ENCODE measurements around the gene TYSND1.

The TYSND1 gene

GRCh38 chr10:70118196-70118595, 28.3 kb downstream of the TYSND1 start:
- Histone ChIP-seq H3K27ac (no peak overlapping the region), H2AFZ (ENCODE audit: low read depth) (no peak overlapping the region), H3K4me2 (no peak overlapping the region), H3K27me3 (ENCODE audit: insufficient read depth, low read depth) (no peaks in the 10 kb centered on the region), H3K9ac (no peak overlapping the region), H3K36me3 (ENCODE audit: insufficient read depth) (no peaks in the 10 kb centered on the region), H3K79me2 (ENCODE audit: insufficient read depth, low read depth) (no peaks in the 10 kb centered on the region), H3K4me3 (IDR thresholded peaks at IDR 0.05; ENCODE audit: insufficient read depth, low read depth, low read length) (no peak overlapping the region), H3K4me1 (ENCODE audit: low read depth, poor library complexity, severe bottlenecking) (no peaks in the 10 kb centered on the region), H4K20me1 (ENCODE audit: insufficient read depth) (no peaks in the 10 kb centered on the region)
- no peak for TF ChIP-seq CTCF (conservative IDR thresholded peaks at IDR 0.05; ENCODE audit: low read depth, low read length)

GRCh38 chr10:70117646-70118045, 28.9 kb downstream of the TYSND1 start:
- no peak for TF ChIP-seq CTCF (conservative IDR thresholded peaks at IDR 0.05; ENCODE audit: low read depth, low read length)
- no peak overlapping the region for H3K27ac ChIP-seq
- no peaks in the 10 kb centered on the region for H3K79me2 ChIP-seq (ENCODE audit: insufficient read depth, low read depth)
- H3K36me3 ChIP-seq (ENCODE audit: insufficient read depth), result no peaks in the 10 kb centered on the region
- no peak overlapping the region for H3K4me3 ChIP-seq (IDR thresholded peaks at IDR 0.05; ENCODE audit: insufficient read depth, low read depth, low read length)
- no peak overlapping the region for H3K4me2 ChIP-seq
- no peak overlapping the region for H3K9ac ChIP-seq
- H2AFZ ChIP-seq (ENCODE audit: low read depth), result no peak overlapping the region
- no peaks in the 10 kb centered on the region for H3K27me3 ChIP-seq (ENCODE audit: insufficient read depth, low read depth)
- no peaks in the 10 kb centered on the region for H3K4me1 ChIP-seq (ENCODE audit: low read depth, poor library complexity, severe bottlenecking)
- no peaks in the 10 kb centered on the region for H4K20me1 ChIP-seq (ENCODE audit: insufficient read depth)

GRCh38 chr10:70115948-70116682, 30.4 kb downstream of the TYSND1 start:
- no peaks in the 10 kb centered on the region for H3K27me3 ChIP-seq (ENCODE audit: insufficient read depth, low read depth)
- no peak overlapping the region for H3K4me3 ChIP-seq (IDR thresholded peaks at IDR 0.05; ENCODE audit: insufficient read depth, low read depth, low read length)
- H3K9ac ChIP-seq, result no peak overlapping the region
- H2AFZ ChIP-seq (ENCODE audit: low read depth), result no peak overlapping the region
- no peak overlapping the region for H3K4me2 ChIP-seq
- no peak overlapping the region for H3K27ac ChIP-seq
- peaks cover 4% of the 10 kb centered on the region for H3K4me1 ChIP-seq (ENCODE audit: low read depth, poor library complexity, severe bottlenecking)
- peak; percentile 95 for TF ChIP-seq CTCF (conservative IDR thresholded peaks at IDR 0.05; ENCODE audit: low read depth, low read length)
- H3K36me3 ChIP-seq (ENCODE audit: insufficient read depth), result no peaks in the 10 kb centered on the region
- no peaks in the 10 kb centered on the region for H4K20me1 ChIP-seq (ENCODE audit: insufficient read depth)
- no peaks in the 10 kb centered on the region for H3K79me2 ChIP-seq (ENCODE audit: insufficient read depth, low read depth)

GRCh38 chr10:70114902-70115301, 31.6 kb downstream of the TYSND1 start:
- Histone ChIP-seq H3K36me3 (ENCODE audit: insufficient read depth) (no peaks in the 10 kb centered on the region), H2AFZ (ENCODE audit: low read depth) (no peak overlapping the region), H3K9ac (no peak overlapping the region), H3K4me2 (no peak overlapping the region), H3K27me3 (ENCODE audit: insufficient read depth, low read depth) (no peaks in the 10 kb centered on the region), H4K20me1 (ENCODE audit: insufficient read depth) (no peaks in the 10 kb centered on the region), H3K4me1 (ENCODE audit: low read depth, poor library complexity, severe bottlenecking) (peaks cover 4% of the 10 kb centered on the region), H3K4me3 (IDR thresholded peaks at IDR 0.05; ENCODE audit: insufficient read depth, low read depth, low read length) (no peak overlapping the region), H3K27ac (no peak overlapping the region), H3K79me2 (ENCODE audit: insufficient read depth, low read depth) (no peaks in the 10 kb centered on the region)
- TF ChIP-seq CTCF (conservative IDR thresholded peaks at IDR 0.05; ENCODE audit: low read depth, low read length), result no peak
